HG03280 (cell line): Measurements from ENCODE around the gene FMC1.
A peak's percentile ranks its signal among the peaks of the same experiment; 100 is the strongest.
"Not testable (repeated sequence)": the region's sequence is repeated elsewhere in the genome, so short reads cannot be mapped to it uniquely, and the experiment has no call there.

ENCODE experiments used
- ATAC-seq: cut with Tn5 transposase; IDR thresholded peaks from one replicate; pipeline ENCODE4 v1.9.1; 2021; ENCODE audit warnings: mild to moderate bottlenecking, moderate library complexity; ENCODE audit not compliant: unreplicated experiment

FMC1 gene

DNA sequence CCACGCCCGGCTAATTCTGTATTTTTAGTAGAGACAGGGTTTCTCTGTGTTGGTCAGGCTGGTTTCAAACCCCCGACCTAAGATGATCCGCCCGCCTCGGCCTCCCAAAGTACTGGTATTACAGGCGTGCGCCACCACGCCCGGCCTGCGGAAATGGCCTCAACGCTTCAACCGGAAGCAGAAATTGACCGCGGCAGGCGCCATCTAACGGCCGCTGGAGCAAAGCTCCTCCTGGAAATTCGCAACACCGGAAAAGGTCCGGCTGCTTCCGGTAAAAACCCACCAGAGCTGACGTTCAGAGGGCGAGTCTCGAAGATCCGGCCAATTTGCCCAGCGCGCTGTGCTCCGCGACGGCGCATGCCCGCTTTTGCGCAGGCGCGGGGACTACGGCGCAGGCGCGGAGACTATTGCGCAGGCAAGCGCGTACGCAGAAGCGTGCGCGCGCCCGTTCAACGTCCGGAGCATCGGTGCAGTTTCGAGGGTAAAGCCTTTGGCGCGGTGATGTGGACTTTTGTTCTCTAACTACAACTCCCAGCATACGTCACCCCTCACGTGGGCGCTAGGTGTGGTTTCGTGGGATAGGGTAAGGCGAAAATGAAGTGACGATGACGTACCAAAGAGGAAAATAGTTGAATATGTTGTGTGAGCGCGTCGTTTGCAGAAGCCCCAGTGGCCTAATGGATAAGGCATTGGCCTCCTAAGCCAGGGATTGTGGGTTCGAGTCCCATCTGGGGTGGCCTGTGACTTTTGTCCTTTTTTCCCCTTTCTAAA lies 915 bp upstream of the FMC1 start:
- ATAC-seq: peak; percentile 85

DNA sequence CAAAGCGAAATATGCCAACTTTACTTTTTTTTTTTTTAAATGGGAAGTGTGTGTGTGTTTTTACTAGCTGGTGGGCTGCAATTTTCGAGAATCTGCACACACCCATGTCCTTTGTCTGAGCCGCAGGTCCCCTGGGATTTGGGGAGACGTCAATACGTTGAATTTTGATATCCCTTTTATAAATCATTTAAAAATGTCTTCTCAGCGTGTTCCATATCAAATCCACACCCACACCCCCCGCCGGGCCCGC lies 404 bp upstream of the FMC1 start:
- ATAC-seq: no peak

DNA sequence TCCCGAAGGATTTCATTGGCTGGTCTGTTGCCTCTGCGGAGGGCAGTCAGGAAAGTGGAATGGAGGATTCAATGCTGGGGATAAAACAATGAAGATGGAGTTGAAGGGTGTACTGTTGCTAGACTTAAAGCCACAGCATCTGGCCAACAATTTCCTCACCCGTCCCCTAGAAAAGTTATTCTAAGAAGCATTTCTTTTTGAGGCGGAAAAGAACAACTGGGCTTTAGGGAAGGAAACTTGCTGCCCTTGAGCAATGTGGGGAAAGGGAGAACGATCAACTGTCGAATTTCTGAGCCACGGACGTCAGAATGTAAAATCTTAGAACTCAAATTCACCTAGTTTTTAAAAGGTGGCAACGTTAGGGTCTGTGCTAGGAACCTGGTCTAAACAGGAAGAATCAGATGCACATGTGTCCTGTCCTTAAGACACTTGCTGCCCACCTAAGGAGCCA lies 664 bp downstream of the FMC1 start:
- no peak for ATAC-seq

DNA sequence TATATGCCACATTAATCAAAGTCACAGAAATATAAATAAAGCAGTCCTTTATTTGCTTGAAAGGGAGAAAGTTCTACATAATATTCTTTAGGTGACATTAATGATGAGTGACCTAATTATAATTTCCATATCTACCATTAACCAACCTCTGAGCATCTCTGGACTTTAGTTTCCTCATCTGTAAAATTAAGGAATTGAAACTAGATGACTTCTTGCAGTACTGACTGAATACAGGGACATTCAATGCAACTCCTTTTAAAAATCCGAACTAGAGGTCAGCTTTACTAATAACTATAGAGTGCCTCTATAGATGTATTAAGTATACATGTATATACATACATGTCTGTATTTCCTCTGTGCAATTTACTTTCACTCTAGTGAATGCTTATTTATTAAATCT lies 3.9 kb downstream of the FMC1 start:
- no peak for ATAC-seq

DNA sequence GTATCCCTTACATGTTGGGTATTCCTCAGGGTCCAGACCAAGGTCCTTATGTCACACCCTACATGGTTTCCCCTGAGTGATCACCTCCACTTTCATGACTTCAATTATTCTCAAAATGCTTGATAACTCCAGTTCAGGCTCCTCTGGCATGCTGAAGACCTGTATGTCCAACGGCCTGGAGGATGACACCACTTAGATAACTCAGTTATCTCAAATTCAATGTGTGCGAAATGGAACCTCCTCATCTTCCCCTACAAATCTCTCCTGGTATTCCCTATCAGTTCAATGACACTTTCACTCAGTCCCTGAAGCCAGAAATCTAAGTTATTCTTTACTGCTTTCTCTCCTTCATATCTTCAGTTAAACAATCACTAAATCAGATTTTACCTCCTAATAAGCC lies 9.9 kb downstream of the FMC1 start:
- ATAC-seq: no peak

DNA sequence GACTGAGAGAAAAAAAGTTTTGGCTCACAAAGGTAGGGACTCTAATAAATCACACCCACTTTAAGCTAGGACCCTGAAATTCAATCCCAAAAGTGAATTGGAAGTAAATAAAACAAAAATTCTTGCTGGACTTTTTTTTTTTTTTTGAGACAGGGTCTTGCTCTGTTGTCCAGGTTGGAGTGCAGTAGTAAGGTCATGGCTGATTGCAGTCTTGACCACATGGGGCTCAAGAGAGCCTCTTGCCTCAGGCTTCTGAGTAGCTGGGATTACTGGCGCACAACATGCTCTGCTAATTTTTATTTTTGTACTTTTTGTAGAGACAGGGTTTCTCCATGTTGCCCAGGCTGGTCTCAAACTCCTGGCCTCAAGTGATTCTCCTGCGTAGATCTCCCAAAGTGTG lies 13.6 kb downstream of the FMC1 start:
- ATAC-seq: no peak

DNA sequence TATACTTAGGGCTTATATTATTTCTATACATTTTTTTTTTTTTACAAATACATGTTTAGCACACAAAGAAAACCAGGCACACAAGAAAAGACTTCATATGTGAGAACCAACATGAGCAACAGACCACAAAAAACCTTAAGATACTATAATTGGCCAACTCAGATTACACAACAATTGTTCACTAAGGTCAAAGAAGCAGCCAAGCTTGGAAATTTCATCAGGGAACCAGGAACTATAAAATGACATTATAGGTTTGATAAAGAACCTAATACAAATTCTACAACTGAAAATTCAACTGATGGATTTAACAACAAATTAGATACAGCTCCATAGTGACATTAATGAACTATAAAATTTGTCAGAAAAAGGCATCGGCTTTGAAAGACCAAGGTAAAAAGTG lies 14.2 kb downstream of the FMC1 start:
- no peak for ATAC-seq

DNA sequence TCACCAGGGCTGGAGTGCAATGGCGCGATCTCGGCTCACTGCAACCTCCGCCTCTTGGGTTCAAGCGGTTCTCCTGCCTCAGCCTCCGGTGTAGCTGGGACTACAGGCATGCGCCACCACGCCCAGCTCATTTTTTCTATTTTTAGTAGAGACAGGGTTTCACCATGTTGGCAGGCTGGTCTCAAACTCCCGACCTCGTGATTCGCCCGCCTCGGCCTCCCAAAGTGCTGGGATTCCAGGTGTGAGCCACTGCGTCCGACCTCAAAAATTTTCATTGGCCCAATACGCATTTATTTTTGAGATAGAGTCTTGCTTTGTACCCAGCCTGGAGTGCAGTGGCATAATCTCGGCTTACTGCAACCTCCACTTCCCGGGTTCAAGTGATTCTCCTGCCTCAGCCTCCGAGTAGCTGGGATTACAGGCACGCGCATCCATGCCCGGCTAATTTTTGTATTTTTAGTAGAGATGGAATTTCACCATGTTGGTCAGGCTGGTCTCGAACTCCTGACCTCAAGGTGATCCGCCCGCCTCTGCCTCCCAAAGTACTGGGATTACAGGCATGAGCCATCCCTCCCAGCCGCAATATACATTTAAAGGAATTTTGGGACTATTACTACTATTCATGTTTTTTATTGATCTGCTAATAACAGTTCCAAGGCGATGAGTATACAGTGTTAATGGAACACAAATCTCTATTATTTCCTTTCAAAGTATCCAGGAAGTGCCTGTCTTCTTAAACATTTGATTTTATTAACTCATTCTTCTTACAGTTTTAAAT lies 16.8 kb downstream of the FMC1 start:
- ATAC-seq: not testable (repeated sequence)

DNA sequence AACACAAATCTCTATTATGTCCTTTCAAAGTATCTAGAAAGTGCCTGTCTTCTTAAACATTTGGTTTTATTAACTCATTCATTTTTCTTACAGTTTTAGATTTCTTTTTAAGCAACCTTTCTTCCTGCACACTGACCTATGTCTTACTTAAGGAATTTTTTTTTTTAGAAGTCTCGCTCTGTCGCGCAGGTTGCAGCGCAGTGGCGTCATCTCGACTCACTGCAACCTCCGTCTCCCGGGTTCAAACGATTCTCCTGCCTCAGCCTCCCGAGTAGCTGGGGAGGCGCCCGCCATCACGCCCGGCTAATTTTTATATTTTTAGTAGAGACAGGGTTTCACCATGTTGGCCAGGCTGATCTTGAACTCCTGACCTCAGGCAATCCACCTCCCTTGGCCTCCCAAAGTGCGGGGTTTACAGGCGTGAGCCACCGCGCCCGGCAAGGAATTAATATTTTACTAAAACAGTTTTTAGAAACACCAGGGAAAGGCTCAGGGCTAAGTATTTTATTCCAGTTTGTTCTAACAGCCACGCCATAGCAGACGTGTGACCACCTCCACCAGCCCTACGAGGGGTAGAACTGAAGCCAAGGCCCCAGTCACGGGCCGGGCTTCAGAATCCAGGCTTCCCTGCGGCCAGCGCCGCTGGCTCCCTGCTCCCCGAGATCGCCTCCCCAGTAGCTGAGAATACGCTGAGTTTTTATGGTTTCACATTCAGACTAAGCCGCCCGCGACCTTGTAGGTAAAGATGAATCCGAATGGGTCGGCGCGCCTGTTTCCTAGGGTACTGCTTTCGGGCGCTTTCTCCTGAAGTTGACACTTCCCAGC lies 17.6 kb downstream of the FMC1 start:
- ATAC-seq: peak; percentile 11

DNA sequence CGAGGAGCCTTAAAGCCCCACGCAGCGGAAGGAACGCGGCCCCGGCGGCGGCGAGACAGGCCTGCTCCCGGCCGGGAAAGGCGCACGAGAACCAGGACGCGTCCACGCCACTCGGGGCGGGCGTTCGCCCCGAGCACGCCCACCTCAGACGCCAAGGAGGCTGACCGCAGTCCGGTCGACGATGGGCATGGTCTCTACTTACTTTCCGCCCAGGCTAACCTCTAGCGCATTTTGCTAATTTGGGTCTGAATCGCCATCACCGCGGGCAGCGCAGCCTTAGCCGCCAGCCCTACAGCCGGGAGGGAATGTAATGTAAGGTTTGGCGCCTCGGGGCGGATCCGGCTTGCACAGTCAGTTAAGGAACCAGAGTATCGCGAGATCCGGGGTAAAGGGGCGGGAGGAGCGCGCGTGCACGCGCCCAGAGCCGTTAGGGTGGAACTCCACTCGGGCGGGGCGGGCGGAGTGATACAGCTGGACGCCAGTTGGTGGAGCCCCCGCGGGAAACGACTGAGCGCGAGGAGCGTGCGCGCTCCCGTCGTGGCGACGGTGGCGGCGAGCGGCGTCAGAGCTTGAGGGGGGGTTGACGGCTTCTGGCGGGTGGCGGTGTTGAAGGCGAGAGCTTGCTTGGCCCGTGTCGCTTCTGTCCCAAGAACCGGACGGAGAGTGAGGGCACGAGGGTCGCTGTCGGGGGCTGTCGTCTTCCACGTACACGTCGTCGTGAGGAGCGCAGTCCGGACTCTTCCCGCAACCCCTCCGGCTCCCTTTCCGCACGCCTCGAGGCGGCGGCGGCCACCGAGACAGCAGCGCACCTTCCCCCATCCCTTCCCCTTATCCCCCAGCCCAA lies 18.5 kb downstream of the FMC1 start, which contains the start of gene LUC7L2:
TSS of gene LUC7L2 (plus strand) at position 529 of the 844 bp plus-strand sequence. CDS start 368 bp downstream, outside the sequence.
- ATAC-seq: peak; percentile 73

DNA sequence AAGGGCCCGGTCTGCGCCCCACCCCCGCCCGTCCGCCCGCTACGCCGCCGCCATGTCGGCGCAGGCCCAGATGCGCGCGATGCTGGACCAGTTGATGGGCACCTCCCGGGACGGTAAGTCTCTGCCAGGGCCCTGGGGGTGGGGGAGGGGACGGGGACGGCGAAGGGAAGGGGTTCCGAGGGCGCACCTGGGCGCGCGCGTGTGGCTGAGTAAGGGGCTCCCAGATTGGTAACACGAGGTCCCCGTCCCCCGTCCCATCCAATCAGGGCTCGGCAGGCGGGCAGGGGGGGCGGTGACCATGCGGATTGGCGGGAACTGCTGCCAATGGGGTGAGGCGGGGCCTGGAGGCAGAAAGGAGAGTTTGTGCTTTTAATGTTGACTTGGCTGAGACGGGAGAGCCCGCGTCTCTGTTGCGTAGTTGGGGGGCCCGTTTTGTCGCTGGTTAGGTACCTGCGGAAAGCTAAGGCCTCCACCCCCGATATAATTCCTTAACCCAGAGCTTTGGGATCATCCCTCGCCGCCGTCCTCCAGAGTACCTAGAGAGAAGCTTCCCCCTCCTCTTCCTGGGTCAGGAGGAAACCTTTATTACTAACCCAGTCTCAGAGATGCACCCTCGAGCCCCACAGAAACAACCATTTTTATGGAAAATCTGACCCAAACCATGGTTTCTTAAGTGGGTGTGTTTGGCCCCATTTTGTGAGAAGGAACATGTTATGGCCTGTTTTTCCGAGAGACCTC lies 19.2 kb downstream of the FMC1 start:
- ATAC-seq: peak; percentile 74

DNA sequence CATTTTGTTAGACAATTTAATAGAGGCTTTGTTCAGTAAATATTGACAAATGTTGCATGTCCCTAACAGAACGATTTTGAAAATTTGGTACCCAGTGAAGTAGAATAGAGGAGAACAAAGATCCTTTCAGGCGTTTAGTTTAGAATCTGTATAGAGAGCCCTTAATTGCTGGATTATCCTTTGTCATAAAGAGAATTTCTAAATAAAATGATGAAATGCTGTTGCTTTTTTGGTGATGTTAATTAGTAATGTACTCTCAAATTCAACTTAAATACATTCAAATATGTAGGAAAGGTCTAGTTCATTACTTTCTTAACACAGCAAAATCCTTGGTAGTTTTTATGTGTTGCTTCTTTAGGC lies 19.8 kb downstream of the FMC1 start:
- no peak for ATAC-seq

DNA sequence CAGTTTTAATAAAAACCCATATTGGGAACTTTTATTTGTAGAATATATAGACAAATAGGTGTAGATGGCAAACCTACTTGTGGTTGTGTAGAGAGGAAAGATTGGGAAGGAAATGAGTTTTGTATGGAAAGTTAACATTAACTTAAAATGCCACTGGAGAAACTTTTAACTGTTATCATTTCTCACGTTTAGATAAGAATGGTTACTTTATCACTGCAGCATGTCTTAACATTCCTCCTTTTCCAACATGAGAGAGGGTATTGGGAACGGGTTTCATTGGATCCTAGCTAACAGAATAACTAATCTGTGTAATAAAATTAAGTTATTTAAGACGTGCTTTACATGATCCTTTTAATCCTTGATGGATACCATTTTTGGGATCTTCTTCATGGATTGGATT lies 20.4 kb downstream of the FMC1 start:
- ATAC-seq: no peak

DNA sequence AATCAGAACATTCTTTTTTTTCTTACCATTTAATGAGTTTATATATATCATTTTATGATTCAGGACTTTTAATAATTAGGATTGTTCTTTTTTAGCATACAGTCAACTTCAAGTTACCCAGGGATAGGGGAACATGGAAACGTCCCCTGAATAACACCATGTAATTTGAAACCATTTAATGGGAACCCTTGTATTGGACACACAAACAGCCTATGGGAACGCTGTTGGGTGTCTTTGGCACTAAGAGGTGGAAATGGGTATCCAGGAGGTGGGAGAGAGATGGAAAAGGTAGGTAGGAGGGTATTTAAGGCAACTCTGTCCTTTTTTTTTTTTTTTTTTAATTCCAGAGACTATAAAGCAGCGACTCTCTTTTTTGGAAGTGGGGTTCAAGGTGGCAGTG lies 21.2 kb downstream of the FMC1 start:
- ATAC-seq: no peak

DNA sequence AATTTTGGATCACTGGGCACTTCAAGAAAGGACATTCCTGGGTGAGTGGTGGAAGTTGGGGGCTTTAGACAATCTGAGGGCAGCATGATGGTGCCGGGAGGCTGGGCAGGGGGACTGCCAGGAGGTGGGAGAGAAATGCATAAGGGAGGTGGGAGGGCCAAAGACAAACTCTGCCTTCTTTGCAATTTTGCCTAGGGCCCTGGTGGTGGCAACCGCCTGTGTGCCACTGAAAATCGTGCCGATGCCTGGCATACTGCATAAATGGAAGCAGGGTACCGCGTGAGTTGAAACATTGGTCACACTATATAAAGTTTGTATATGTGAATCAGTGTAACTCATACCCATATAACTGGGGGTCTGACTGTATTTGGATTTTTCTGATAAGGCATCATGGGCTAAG lies 21.8 kb downstream of the FMC1 start:
- ATAC-seq: no peak

DNA sequence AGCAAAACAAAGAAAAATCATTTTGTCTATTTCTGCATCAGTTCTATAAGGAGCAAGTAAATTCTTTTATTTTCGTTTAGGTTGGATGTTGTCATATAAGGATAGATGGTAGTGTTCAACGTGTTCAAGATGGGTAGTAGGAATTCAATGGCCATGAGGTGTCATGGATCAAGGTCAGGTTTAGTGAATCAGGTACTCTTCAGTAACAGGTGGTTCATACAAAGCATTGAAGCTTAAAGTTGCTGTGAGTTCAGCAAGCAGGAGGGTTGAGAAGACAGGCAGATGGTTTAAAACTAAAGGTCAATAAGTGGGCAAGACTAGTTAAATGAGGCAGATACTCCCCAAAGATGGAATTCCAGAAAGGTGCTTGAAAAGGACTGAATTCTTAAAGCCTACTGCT lies 24.2 kb downstream of the FMC1 start:
- ATAC-seq: no peak

DNA sequence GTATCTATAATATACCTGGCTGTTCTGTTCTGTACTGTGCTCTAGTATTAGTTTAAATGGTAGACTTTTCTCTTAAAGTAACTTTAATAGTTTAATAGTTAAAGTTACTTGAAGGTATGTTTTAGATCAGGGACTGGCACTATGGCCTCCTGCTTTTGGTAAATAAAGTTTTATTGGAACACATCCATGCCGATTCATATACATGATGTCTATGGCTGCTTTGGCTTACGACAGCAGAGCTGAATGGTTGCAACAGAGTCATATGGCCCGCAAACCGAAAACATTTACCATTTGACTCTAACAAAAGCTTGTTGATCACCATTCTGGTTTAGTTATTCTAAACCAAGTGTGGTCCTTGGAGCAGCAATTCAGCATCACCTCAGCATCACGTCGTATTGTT lies 25.3 kb downstream of the FMC1 start:
- ATAC-seq: no peak

DNA sequence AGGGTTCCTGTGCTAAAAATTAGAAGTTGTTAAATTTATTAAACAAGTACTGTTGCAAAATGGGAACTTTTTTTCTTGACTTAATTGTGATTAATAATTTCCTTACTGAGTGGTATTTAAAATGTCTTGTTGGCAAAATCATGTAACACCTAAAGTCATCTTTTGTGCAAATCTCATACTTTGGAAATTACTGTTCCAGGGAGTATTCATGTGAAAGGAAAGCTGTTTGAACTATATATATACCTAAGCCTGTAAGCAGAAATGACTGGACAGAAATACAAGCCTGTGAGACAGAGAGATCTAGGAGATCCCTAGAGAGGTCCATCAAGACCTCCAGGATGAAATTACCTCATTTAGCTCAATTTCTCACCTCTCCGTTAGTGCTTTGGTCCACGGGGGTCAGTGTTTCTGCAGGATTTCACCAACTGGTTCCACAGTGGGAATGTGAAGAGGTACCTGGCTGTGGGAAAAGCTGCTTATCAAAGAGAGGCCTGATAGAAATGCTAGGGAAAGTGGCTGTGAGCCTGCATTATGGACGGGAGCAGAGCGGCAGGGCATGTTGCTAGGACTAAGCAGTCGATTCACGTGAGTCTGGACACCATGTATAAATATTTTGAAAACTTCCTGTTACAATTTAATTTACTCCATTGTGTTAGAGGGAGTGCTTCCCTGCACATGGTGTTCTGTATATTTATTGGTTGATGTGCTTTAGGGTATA lies 26.5 kb downstream of the FMC1 start:
- no peak for ATAC-seq

DNA sequence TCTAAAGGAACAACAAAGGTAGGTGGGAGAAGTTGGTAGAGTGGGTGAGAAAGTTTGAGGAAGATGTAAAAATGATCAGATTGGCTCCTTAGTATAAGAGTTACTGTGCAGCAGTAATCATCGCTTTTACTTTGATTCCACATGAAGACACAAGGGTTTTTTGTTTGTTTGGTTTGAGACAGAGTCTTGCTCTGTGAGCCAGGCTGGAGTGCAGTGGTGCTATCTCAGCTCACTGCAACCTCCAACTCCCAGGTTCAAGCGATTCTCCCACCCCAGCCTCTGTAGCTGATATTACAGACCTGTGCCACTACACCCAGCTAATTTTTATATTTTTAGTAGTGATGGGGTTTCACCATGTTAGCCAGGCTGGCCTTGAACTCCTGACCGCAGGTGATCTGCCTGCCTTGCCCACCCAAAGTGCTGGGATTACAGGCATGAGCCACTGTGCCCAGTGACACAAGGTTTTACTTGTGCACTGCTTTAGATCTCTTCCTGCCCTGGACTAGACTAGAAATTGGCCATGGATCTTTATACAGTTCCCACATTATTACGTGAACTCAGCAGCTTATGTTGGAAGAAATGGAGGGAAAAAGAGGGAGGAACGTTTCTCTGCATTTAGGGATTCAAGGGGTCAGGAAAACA lies 29.3 kb downstream of the FMC1 start:
- no peak for ATAC-seq
